ENCODE measurements around the gene EMP1. TPM values are rescaled to one million over a fixed set of nuclear protein-coding genes. Genes with fewer than 3 reads are reported as not detected.

EMP1 gene
- total and polyA plus RNA-seq, 2 donors (not counting 3 experiments of a cell fraction or from before 2014, with no cell fraction given): 265 to 528 TPM

DNA sequence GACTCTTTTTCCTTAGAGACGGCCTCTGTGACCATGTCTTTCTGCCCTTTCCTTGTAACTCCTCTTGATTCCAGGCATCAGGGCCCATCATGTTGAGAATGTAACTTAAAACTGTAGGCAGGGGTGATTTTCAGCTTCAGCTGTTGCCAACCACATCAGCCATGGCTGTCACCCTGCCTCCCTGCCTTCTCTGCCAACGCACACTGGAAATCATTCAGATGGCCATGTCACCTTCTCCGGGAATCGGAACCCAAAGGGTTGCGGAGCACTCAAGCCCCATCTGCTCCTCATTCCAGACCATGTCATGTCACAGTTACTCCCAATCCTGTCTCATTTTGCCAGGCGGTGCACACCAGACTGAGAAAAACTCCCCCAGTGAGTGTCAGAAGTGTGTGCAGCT, 72.1 kb downstream of the EMP1 start:
- intact Hi-C loops (cut with micrococcal nuclease): no loop called here
- TF ChIP-seq POLR2AphosphoS5 (IDR thresholded peaks at IDR 0.05; ENCODE audit: insufficient read depth, low read depth, low read length) (no peak), POLR2A (IDR thresholded peaks at IDR 0.05; ENCODE audit: low read depth, low read length) (no peak), GATA2 (IDR thresholded peaks at IDR 0.05; ENCODE audit: insufficient read depth, insufficient read length, low read depth, low read length) (no peak), EZH2 (IDR thresholded peaks at IDR 0.05; ENCODE audit: borderline replicate concordance, low read depth, low read length, severe bottlenecking) (no peak), FOS (IDR thresholded peaks at IDR 0.05; ENCODE audit: borderline replicate concordance, insufficient read depth, low read length) (no peak), MYC (IDR thresholded peaks at IDR 0.05; ENCODE audit: low read depth, low read length) (no peak), JUN (IDR thresholded peaks at IDR 0.05; ENCODE audit: borderline replicate concordance, insufficient read depth, insufficient read length, low read depth) (no peak)
- TF ChIP-seq, protein P1, sequence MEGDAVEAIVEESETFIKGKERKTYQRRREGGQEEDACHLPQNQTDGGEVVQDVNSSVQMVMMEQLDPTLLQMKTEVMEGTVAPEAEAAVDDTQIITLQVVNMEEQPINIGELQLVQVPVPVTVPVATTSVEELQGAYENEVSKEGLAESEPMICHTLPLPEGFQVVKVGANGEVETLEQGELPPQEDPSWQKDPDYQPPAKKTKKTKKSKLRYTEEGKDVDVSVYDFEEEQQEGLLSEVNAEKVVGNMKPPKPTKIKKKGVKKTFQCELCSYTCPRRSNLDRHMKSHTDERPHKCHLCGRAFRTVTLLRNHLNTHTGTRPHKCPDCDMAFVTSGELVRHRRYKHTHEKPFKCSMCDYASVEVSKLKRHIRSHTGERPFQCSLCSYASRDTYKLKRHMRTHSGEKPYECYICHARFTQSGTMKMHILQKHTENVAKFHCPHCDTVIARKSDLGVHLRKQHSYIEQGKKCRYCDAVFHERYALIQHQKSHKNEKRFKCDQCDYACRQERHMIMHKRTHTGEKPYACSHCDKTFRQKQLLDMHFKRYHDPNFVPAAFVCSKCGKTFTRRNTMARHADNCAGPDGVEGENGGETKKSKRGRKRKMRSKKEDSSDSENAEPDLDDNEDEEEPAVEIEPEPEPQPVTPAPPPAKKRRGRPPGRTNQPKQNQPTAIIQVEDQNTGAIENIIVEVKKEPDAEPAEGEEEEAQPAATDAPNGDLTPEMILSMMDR (IDR thresholded peaks at IDR 0.05; ENCODE audit: extremely low read depth in 1 of 2, insufficient read depth in 1 of 2, low read depth in 1 of 2, low read length in 2 of 2): no peak
- TF ChIP-seq, protein P2, sequence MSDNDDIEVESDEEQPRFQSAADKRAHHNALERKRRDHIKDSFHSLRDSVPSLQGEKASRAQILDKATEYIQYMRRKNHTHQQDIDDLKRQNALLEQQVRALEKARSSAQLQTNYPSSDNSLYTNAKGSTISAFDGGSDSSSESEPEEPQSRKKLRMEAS (IDR thresholded peaks at IDR 0.05; ENCODE audit: insufficient read depth, insufficient read length): no peak
- H3K4me1 ChIP-seq (ENCODE audit: control insufficient read depth, extremely low read depth, insufficient read depth, low read length): no peaks in the 10 kb centered on the region
- peaks cover 5 to 19% of the 10 kb centered on the region in 2 experiments for H3K27me3 ChIP-seq (ENCODE audit: control insufficient read depth in 2 of 2, insufficient read depth in 2 of 2, low read length in 2 of 2)
- no peaks in the 10 kb centered on the region for H3K36me3 ChIP-seq (ENCODE audit: control insufficient read depth in 2 of 2, extremely low read depth in 1 of 2, insufficient read depth in 2 of 2, low read length in 2 of 2)
- H2AFZ ChIP-seq (ENCODE audit: low read depth, low read length): no peak overlapping the region
- no peak overlapping the region for H3K4me3 ChIP-seq (replicated peaks in 1 of 3; ENCODE audit: insufficient read depth in 1 of 3, low read depth in 1 of 3, low read length in 3 of 3)
- ChIA-PET CTCF (interaction anchor here (1.2 to 4.7 kb wide), 2 partner anchors 11 to 12 kb away, joined by 4 to 28 read pairs; no protein-coding TSS in a partner anchor), POLR2A (no interaction called here)
- dilution Hi-C loops (cut with MboI; ENCODE audit: extremely low pct_ligation_motif_present, low sequenced_read_pairs): no loop called here
- no peak overlapping the region for H3K9ac ChIP-seq (replicated peaks; ENCODE audit: extremely low read depth, insufficient read depth, low read length)
- DNase-seq (ENCODE audit: low read depth, low spot score) (no peak), FAIRE-seq (no peak)
- H3K9me1 ChIP-seq (replicated peaks; ENCODE audit: control insufficient read depth, extremely low read depth, insufficient read depth, low read length): no peaks in the 10 kb centered on the region
- H3K9me3 ChIP-seq (replicated peaks; ENCODE audit: control insufficient read depth, insufficient read depth, low read length): no peaks in the 10 kb centered on the region
- H3K4me2 ChIP-seq (ENCODE audit: insufficient read depth, low read length): no peak overlapping the region
- H4K20me1 ChIP-seq (replicated peaks; ENCODE audit: control insufficient read depth, extremely low read depth, insufficient read depth, low read length): no peaks in the 10 kb centered on the region
- H3K27ac ChIP-seq (ENCODE audit: insufficient read depth, low read depth, low read length): no peak overlapping the region
- no peaks in the 10 kb centered on the region for H3K79me2 ChIP-seq (ENCODE audit: control insufficient read depth, insufficient read depth, low read length)
- no TSS peak for BruUV-seq (replicated peaks)

Other genes with a start within 250 kb of the EMP1 start
- gene GPRC5D, start 244.6 kb upstream of the EMP1 start, total RNA-seq: not detected in 2 replicates
- not detected in 2 replicates for gene GPRC5D, start 244.6 kb upstream of the EMP1 start, polyA plus RNA-seq
- 44.8 and 59.5 TPM in 2 replicates for gene HEBP1, start 196.5 kb upstream of the EMP1 start, total RNA-seq
- gene HEBP1, start 196.5 kb upstream of the EMP1 start, polyA plus RNA-seq: 16.9 and 23.1 TPM in 2 replicates
- 9.4 and 13.2 TPM in 2 replicates for gene FAM234B, start 152.3 kb upstream of the EMP1 start, total RNA-seq
- 4.9 TPM in 2 replicates for gene FAM234B, start 152.3 kb upstream of the EMP1 start, polyA plus RNA-seq
- gene GSG1, start 93.1 kb upstream of the EMP1 start, total RNA-seq: not detected in 2 replicates
- gene GSG1, start 93.1 kb upstream of the EMP1 start, polyA plus RNA-seq: not detected in 2 replicates

Data from endothelial cell of umbilical vein (primary cell).